NCI-H524 (cell line): ENCODE measurements around the gene MORN5.
A peak's percentile ranks its signal among the peaks of the same experiment; 100 is the strongest.

ENCODE experiments used
- DNase-seq, 2 experiments: peaks; one replicate each; lab custom pipeline; 2025; lab: John Stamatoyannopoulos, UW

Gene MORN5

DNA sequence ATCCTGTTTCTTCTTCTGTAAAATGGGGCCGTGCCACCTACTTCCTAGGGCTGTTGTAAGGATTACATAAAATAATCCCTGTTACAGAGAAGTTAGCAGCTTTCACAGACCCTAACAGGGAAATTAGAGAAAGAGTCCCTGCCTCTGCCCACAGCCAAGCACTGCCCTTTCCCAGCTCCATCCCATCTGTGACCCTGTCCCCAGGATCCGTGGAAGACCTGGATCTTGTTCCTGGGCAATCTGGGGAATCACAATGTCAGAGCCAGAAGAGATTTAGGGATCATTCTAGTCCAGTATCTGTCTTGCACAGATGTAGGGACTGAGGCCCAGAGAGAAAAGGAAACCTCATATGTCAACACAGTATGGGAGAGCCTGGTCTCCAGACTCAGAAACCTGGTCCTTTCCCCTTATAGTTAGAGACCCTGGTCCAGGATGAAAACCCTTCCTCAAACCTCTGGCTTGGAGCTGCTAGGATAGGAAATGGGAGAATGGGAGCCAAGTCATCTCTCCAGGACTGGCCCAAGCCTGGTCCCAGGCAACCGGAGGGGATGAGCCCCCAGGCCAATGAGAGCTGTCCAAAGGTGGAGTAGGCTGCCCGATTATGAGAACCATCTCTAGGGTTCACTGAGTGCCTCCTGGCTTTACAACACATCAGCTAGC lies 56.6 kb downstream of the MORN5 start:
- no peak for DNase-seq

DNA sequence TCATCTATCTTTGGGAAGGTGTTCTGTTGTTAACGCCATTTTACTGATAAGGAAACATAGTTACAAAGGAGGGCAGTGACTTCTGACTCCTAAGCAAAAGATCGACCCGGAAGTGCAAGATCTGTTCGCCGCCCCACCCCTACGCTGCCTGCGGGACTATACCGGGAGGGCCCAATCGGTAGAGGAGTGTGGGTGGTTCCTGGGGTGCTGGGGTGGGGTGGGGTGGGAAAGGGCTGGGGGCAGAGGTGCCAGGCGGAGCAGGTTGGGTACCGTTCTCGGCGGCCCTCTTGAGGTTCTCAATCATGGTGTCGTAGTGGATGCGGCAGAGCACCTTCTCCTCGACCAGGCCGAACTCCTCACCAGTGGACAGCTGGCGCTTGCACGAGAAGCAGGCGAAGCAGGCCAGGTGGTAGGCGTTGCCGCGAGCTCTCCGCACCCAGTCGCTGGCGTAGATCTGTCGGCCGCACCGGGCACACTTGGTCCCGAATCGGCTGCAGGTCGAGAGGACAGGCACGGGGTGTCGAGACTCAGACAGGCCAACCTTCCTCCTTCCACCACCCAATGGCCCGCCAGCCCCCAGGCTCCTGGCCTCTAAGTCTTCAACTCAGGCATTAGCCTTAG lies 57.2 kb downstream of the MORN5 start:
- no peak for DNase-seq

DNA sequence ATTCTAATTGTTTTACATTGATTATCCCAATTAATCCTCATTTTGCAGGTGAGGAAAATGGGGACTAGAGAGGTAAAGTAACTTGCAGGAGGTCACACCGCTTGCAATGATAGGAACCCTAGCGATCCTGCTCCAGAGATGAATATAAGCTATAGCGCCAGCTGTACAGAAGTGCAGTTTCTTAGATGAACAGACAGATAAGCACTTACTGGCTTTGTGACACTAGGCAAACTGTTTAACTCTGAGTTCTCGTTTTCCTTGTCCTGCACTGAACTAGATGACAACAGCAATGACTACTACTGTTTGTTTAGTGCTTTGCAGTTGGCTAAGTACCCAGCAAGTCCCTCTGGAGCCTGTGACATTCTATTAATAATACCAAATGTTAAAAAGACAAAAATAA lies 57.9 kb downstream of the MORN5 start:
- peak in 1 of 2 experiments; percentile 23 for DNase-seq

DNA sequence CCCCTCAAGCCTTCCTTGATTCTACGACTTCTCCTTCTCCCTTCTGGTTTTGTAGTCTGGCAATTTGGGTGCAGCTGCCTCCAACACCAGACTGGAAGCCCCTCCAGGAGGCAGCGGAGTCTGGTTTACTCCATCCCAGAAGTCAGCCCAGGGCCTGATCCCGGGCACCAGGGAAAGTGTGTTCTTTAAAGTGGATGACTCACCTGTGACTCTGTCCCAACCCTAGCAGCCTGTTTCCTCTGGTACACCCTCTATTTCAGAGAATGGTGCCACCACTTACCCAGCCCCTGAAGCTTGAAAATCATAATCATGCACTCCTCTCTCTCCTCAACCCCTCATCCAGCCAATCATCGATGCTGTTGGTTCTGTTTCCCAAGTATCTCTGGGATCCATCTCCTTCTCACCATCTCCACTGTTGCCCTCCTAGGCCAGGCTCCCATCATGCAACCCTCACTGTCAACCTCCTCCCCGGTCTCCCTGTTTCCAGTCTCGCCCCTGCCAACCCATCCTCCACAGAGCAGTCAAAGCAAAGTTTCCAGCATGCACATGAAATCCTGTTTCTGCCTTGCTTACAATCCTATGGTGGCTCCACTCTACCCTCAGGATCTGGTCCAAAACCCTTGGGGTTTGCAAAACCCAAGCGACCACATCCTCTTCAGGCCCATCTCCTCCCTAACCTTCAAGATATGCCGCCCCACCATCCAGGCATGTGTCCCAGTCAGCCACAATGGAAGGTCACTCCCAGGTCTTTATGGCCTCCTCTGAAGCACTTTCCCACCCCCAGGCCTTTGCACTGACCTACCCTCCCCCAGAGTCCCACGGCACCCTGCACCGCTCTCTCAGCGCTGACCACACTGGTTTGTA lies 58.6 kb downstream of the MORN5 start:
- DNase-seq, result no peak

DNA sequence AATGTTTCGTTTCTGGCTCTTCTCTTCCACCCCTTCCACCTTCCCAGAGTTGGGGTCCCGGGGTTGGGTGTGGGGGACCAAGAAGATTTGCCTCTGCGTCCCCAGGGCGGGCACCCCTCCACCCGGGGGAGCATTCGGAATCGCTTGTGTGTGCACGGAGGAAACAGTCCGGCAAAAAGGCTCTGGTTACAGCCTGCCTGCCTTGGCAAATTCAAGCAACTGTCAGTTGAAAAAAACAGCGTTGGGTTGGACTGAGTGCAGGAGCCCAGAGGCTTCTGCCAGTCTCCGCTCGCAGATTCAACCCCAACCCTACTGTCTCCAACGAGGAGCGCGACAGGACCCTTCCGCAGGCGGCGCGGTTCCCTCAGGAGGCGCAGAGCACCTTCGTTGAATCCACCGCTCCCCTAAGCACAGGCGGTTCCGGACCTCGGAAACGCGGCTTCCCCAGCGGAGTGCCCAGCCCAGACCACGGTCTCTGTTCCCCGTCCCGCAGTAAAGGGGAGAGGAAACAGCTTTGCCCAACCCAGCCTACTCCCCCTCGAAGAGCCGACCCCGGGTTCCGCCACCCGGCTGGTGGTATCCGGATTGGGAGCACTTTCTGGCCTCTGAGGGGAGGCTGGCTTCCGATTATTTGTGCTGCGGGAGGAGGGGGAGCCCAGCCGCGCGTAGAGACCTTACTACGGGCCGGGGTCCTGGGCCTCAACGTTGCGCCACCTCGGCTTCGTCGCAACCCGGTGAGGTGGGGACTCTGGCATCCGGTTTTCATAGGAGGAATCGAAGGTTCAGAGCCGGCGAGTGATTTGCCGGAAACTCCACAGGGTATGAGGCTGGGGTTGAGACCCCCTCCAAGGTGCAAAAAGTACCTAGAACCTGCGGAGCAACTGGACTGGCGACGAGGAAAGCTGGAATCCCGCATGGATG lies 59.5 kb downstream of the MORN5 start:
- no peak for DNase-seq

DNA sequence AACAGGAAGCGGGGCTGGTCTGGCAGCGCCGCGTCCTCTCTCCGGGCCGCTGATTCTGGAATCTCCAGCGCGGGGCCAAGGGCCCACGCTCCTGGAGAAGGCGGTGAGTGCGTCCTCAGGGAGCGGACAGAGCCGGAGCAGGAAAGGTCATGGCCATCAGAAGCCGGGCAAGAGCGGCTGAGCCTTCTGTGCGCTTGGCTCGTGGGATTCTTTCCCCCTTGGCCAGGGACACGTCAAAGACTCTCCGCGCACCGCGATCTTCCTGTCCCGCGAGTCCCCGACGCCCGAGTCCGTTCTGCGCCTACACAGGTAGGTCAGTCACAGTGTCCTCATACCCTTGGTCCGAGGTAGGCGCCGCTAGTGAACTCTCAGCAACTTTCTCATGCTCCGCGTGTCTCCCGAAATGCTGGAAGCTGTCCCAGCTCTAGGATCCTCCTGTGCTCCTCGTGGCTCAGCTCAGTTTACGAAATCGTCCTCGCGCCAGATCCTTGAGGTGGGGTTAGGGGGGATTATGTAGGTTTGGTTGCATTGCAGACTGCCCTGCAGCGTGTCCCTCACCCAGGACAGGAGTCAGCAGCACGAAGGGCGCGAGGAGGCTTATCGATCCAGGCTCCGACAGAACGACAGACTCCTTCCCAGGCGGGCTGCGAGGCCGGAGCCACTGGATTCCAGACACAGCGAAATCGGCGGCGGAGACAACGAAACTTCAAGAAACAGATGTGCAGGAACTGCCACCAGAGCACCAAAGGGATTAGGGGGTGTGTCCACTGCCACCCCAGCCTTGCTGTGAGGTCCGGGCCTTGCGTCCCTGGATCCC lies 60.4 kb downstream of the MORN5 start:
- DNase-seq, result no peak

DNA sequence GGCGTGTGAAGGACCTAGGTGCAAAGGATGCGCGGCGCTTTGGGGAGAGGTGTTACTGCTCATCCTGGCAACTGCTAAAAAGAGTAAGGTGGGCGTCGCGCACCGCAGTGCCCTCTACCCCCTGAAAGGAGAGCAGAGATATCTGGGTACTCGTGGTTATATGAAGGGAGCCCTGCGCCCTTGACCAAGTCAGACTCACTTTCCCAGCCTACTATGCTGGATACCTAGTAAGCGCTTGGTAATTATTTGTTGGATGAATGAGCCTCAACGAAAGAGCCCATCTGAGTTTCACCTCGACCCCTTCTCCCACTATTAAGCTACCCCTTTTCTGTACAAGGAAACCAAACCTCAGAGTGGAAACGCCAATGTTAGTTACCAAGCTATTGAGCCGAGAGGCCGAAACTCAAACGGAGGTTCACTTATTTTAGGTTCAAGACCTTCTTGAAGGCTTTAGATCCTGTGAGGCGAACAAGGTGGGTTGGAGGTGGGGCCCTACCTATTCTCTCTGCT lies 61.0 kb downstream of the MORN5 start:
- DNase-seq, result no peak

DNA sequence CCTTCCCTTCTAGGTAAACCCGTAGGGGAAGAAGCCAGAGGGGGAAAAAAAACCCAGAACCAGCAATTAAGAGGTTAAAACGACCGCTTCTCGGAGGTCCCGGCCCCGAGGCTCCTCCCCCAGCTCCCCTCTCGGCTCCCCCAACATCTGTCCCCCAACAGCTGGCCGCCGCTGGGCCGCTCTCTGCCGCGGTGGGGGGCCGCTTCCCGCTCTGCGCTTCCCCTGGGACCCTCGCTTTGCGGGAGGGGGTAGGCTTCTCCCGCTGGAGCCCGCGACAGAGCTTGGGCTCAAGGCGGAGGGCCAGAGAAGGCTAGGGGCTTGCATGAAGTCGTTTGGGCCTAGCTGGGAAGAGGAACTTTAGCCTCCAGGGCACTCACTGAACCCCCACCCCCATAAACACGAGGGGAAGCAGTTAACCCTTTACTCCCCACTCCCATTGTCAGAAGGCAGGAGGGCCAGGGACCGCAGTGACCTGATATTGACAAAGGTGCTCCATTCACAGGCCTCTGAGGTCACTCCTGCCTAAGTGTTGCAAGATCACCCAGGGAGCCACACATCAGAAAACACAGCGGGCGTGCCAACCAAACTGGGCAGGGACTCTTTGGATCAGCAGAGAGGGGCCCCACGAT lies 61.6 kb downstream of the MORN5 start:
- no peak for DNase-seq

DNA sequence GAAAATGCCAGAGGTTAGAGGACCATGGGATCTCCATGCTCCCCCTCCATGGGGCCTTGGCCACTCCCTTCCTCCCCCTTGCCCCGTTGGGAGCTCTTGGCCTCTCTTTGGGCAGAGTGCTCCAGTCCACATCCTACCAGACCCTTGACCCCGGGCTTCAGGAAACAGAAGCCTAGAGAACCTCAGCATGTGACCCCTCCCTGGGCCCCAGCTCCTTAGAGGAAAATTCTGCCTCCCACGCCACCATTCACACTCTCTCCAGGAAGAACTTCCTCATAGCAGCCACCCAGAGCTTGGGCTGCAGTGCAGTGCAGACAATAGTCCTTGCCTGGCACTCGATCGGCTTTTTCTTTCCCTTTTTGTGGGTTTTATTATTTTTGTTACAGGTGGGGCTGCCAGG lies 63.1 kb downstream of the MORN5 start:
- DNase-seq, result no peak

DNA sequence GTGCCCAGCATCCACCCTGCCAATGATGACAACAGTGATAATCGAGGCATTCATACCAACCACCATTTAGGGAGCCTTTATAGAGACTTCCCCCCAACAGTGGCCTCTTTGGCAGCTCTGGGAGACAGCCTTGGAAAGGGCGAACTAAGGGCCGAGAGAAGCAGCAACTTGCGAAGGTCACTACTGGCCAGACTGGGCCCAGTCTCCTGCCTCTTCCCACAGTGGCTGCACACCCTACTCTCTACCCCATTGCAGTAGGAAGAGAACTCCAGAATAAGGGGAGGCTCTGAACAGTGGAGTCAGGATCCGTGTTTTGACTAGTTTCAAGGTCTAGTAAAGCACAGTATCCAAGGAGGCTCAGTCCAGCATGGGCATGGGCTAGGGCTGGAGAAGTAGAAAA lies 63.7 kb downstream of the MORN5 start:
- DNase-seq, result no peak

DNA sequence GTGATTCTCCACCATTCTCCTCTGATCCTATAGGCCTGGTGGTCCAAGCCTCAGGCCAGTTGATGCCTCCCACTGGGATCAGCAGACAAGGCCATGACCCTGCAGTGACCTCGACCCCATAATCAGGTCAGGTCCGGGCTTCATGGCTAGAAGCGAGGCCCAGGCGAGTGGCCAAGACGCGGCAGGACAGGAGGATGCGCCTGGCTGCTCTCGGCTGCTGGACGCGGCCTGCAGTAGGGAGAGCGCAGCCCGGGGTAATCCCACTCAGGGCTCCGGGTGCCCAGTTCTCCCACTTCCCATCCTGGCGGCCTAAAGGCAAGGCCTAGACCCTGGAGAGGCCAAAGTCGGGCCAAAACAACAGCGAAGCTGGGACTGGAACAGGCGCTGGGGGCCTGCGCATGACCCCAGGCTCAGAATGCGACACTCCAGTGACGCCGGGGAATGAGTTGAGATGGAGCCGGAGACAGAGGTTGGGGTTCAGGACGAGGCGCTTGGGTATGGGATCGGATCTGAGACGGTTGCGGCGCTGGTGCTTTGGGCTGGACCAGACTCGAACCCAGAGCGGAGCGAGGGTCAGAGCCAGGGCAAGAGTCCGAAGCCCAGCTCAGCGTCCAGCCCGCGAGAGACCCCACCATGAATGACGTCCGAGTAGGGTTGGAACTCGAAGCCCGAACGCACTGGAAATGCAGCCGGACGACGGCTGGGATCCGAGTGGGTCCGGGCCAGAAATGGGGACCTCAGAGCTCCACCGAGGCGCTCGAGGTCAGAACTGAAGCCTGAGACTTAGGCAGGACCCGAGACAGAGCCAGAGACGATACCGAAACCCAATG lies 65.8 kb downstream of the MORN5 start:
- DNase-seq, result no peak

DNA sequence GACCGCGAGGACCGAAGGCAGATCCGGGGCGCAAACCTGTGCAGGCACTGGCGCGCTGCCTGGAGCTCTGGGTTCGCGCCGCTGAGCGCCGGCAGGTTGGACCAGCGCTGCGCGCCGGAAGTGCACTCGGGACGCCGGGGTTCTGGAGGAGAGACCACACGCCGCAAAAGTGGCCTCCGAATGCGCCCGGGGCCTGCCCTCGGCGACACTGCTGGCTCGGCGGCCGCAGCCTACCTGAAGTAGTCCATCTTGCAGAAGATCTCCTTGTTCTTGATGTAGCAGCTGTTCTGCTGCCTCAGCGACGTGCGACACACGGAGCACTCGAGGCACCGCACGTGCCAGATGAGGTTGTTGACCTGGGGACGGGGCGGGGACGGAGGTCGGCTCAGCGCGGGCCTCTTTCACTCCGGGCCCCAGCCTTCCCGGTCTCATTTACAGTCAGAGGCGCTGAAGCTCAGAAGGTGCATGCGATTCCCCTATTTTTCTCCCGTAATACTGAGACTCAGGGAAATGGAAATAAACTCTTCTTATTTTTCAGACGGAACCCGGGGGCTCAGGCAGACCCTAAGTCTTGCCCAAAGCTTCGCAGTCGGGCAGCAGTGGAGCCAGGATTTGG lies 66.5 kb downstream of the MORN5 start:
- no peak for DNase-seq

DNA sequence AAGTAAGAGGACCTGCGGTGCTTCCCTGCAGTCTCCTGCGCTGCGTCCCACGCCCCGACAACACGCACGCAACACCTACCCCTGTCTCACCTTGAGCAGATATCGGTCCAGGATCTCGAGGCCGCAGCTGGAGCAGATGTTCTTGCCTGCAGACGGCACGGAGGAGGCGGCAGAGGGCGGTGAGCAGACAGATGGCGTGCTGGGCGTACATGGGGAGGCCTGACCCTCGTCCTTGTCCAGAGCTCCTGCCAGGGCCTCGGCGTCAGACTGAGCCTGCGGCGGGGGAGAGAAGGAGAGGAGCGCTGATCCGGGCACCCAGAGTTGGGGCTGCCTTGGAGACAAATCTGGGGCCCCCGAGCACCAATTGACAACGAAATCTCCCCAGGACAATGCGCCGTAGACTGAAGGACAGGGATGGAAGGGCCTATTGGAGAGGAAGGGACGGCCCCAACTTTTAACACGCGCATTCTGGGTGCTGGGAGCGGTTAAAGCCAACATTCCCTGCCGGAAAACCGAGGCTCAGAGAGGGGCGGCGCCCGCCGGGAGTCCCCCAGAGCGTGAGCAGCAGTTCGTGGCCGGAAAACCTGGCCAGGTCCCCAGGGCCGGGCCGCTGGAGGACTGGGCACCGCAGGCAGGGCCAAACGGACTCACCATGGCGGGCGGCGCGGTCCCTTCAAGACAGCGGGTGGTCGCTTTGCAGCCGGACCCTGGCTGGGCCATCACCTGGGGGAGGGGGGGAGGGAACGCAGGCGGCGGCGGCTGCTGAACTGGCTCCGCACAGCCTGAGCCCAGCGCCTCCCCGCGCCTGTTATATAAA lies 67.3 kb downstream of the MORN5 start:
- DNase-seq, result peak in 1 of 2 experiments; percentile 34

DNA sequence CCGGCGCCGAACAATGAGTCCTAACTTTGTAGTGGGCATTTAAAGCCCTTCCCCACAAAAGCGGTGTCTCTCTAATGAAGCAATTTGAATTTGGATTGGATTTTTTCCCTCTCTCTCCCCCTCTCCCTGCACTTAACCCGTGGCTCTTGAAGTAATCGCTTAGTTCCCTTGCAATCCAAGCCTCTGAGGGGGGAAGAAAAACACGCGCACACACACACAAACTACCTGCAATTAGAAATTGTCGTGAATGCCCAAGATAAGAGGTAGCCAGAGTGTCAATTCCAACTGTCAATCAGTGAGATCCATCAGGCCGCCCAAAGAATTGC lies 67.8 kb downstream of the MORN5 start:
- peak; percentile 20 to 45 for DNase-seq

DNA sequence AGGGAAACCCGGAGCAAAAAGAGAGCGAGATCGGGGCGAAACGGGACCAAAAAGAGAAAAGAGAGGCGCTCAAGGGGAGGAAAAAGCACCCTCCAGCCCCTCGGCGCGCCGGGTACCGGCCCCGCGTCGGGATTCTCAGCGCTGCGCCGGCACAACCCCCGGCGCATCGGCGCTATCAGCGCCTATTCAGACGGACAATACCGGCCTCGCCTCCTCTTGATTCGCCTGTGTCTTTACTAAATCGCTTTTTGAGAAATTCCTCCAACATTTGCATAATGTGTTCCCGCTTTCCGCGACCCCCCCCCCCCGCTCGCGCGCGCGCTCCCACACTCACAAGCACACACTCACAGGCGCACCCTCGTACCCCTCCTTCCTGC lies 68.5 kb downstream of the MORN5 start:
- DNase-seq, result no peak

DNA sequence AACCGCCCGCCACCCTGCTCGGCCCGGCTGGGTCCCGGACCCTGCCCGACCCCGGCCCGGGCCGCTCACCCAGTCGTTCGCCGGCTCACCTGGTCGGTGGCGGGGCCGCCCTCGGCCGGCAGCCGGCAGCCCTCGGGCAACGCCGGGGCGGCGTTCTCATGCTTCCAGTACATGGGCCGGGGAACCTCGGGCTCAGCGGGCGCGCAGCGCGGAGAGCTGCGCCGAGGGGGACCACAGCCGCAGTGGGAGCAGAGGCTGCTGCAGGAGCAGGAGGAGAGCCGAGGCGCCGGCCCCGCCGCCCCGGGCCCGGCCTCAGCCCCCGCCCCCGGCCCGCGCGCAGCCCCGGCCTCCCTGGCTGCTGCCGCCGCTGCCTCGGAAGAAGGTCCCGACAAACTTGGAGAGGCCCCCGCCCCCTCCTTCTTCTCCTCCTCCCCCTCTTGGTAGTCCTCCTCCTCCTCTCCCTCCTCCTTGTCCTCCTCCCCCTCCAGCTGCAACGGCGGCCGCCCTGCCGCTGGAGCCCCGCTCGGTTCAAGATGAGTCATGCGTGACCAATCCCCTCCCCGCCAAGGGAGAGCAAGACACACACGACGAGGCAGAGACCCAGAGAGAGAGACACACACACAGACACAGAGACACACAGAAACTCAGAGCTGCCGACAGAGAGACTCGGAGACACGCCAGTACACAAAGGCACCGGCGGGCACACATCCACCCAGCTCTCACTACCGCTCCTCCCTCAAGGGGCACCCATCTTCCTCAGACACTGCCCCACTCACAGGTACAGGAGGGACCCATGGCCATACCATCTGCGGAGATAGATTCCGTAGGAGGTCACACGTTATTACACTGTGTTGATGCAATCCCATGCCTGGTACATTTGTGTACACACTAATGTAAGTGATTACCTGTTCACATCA lies 69.1 kb downstream of the MORN5 start, which contains the start of gene LHX6:
Gene LHX6, minus strand, starts transcription at position 390 of the 917 bp plus-strand sequence. Its CDS starts 217 bp downstream, at position 173.
- DNase-seq, result peak in 1 of 2 experiments; percentile 32

DNA sequence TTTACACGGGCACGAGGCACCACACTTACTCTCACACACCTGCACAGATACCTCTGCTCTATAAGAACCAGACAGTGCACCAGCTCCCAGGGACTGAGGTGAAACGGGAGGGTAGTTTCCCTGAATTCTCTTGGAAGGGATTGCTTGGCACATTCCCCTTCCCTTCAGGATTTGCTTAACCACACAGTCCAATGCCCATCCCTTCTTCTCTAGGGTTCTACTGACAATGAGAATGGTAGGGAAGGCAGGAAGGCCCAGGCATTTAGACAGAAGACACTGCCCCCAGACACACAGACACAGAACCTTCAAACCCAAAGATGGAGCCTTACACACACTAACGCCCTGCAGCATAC lies 69.8 kb downstream of the MORN5 start:
- DNase-seq, result no peak
